Spleen (tissue), 13 donors: ENCODE measurements around the gene CPSF7. TPM values are rescaled to one million over a fixed set of nuclear protein-coding genes. Genes with fewer than 3 reads are reported as not detected.

ENCODE experiments used
- DNase-seq: peaks from one replicate; pipeline ENCODE4 v3.0.0-alpha.2; 2020
- H3K27ac ChIP-seq, 8 donors: fragments of 200-600 bp; sonication (generic) in 7 of 8; 1 replicate in 4 of 8; 2 replicates in 4 of 8; pipeline versions ENCODE4 v1.5.0 to v1.8.0; 2016 to 2021; ENCODE audit warnings: inconsistent platforms in 4 of 8, mild to moderate bottlenecking in 4 of 8, moderate library complexity in 1 of 8
- H3K27me3 ChIP-seq, 7 donors: fragments of 200-600 bp; sonication (generic) in 6 of 7; replicated peaks in 1 of 7; 1 replicate in 4 of 7; 2 replicates in 3 of 7; pipeline versions ENCODE4 v1.5.0 to v1.8.0; 2016 to 2021; ENCODE audit warnings: inconsistent platforms in 3 of 7, mild to moderate bottlenecking in 1 of 7
- H3K36me3 ChIP-seq, 6 donors: fragments of 200-600 bp; sonication (generic) in 5 of 6; 1 replicate in 4 of 6; 2 replicates in 2 of 6; pipeline versions ENCODE4 v1.5.0 to v1.8.0; 2016 to 2021; ENCODE audit warnings: inconsistent platforms in 2 of 6
- H3K4me1 ChIP-seq, 6 donors: fragments of 200-600 bp; sonication (generic) in 5 of 6; 1 replicate in 3 of 6; 2 replicates in 3 of 6; pipeline versions ENCODE4 v1.5.0 to v1.8.0; 2016 to 2021; ENCODE audit warnings: inconsistent platforms in 3 of 6
- H3K4me3 ChIP-seq, 8 donors: fragments of 200-600 bp; sonication (generic) in 7 of 8; 1 replicate in 4 of 8; 2 replicates in 4 of 8; pipeline versions ENCODE4 v1.5.0 to v1.8.0; 2016 to 2021; ENCODE audit warnings: inconsistent platforms in 4 of 8, mild to moderate bottlenecking in 4 of 8, moderate library complexity in 2 of 8
- H3K9me3 ChIP-seq, 8 donors: fragments of 200-600 bp; sonication (generic) in 7 of 8; 1 replicate in 4 of 8; 2 replicates in 4 of 8; pipeline versions ENCODE4 v1.5.0 to v1.8.0; 2016 to 2021; ENCODE audit warnings: inconsistent platforms in 4 of 8
- CTCF ChIP-seq, 11 experiments: fragments of 200-600 bp in 7 of 11; fragments of 450-650 bp in 4 of 11; sonication (generic) in 4 of 11; IDR thresholded peaks in 8 of 11; conservative IDR thresholded peaks in 3 of 11; 1 replicate in 7 of 11; 2 replicates in 4 of 11; pipeline versions ENCODE4 v1.4.0 to v1.8.0; 2016 to 2021; ENCODE audit warnings: antibody characterized with exemption in 11 of 11, inconsistent platforms in 4 of 11, mild to moderate bottlenecking in 1 of 11
- POLR2A ChIP-seq, 3 donors: fragments of 450-650 bp; IDR thresholded peaks; one replicate each; pipeline ENCODE4 v1.5.1; 2017; ENCODE audit warnings: antibody characterized with exemption in 3 of 3, mild to moderate bottlenecking in 1 of 3
- POLR2AphosphoS5 ChIP-seq, 3 donors: sonication (generic); formaldehyde crosslinking; IDR thresholded peaks; one replicate each; pipeline ENCODE4 v1.5.1; 2017; ENCODE audit warnings: antibody characterized with exemption in 3 of 3
- WGBS, 5 donors: extraction: QIAGEN DNeasy Blood & Tissue Kit in 3 of 5; methylation state at CpG; one replicate each; pipeline versions ENCODE4 v1.1.5 to v1.1.7; 2013 to 2018; 5-methylcytosine and 5-hydroxymethylcytosine counted together
- intact Hi-C: fragments of 100-400 bp; cut with DNase I; formaldehyde crosslinking; loops from one replicate; pipeline ENCODE4 v1.15.0; 2023; ENCODE audit warnings: low total_unique reads
- long read RNA-seq, 2 donors: transcript quantifications; one replicate each; lab custom pipeline, GENCODE V29; 2026
- polyA plus RNA-seq, 3 donors: library from polyadenylated mRNA; stranded (reverse); fragments of 200-250 nt; gene quantifications; one replicate each; pipeline ENCODE4 v1.2.1, GENCODE V29; 2013
- total RNA-seq, 7 donors: library from RNA; depleted of rRNA in 3 of 7; stranded (reverse); fragments of >200 nt in 3 of 7; fragmentation: NEBNext Ultra II Directional in 4 of 7; extraction: Animal tissue kit (Norgen Biotek cat#: 25700) in 4 of 7; gene quantifications; one replicate each; pipeline versions ENCODE4 v1.1.0 to v1.2.1, GENCODE V29; 2016 to 2021
- donor health status: healthy with polysubstance abuse.
- donor health status: DM: no; HTN: no; CAD: no; lungs with moderate emphysema.
- donor health status: DM: no; HTN: no; CAD: no.
- donor health status: Bipolar disorder and iron deficiency.
- donor health status: healthy.
- donor health status: DM: no; HTN: no; CAD: no.
- donor health status: DM: yes; HTN: yes; CAD: no.

CPSF7 gene
- total RNA-seq (10 to 100 TPM; 60.3 to 94.3 (median 85.5) TPM), polyA plus RNA-seq (10 to 100 TPM; 30.0 to 44.6 (median 35.3) TPM)
- long read RNA-seq, donor 1, transcript CPSF7-205 (10 exons, 3,524 nt), result major isoform, 9 of 21 reads
- long read RNA-seq, donor 1, partial matches to known transcripts, result 7 of 21 reads
- long read RNA-seq, donor 1, other reads (novel, unspliced or antisense), result 0 of 21 reads
- long read RNA-seq, donor 2, partial matches to known transcripts, result 0 of 7 reads
- long read RNA-seq, donor 2, other reads (novel, unspliced or antisense), result 0 of 7 reads

- peak within 1 kb of the TSS; percentile 64 to 91 (median 74) for H3K4me3 ChIP-seq
- WGBS, 5 donors, result 0 to 1% (median 1%) methylated on average over 25 to 82 of the region's 82 CpGs
- peak; percentile 100 for DNase-seq
- peak within 1 kb of the TSS; percentile 93 to 100 (median 96) for H3K27ac ChIP-seq
- H3K4me1 ChIP-seq, result peaks cover 35 to 92% (median 74%) of the 10 kb centered on the region in 6 donors
- H3K27me3 ChIP-seq, result no peaks in the 10 kb centered on the region
- TF ChIP-seq POLR2A (IDR thresholded peaks at IDR 0.05) (peak in 1 of 3 donors; percentile 12), POLR2AphosphoS5 (IDR thresholded peaks at IDR 0.05) (peak; percentile 91 to 96 (median 93)), CTCF (IDR thresholded peaks at IDR 0.05 in 8 of 11, conservative IDR thresholded peaks at IDR 0.05 in 3 of 11) (peak in 1 of 11 experiments; percentile 9)
- H3K9me3 ChIP-seq, result no peaks in the 10 kb centered on the region
- intact Hi-C loops, result loop anchor here (10.0 kb wide), 1 partner anchor 95 kb away; the partner anchor contains the start of genes DDB1 and TKFC
- peaks cover 0 to 66% (median 36%) of the 10 kb centered on the region in 6 donors for H3K36me3 ChIP-seq
These were observed at the start of gene CPSF7, which contains the start of gene SDHAF2 for GRCh38 chr11:61429691-61430582. CPSF7 (minus strand) TSS chr11:61429975; CDS start chr11:61429235, 740 bp downstream. SDHAF2 (plus strand) TSS chr11:61430124; CDS start chr11:61430147, 23 bp downstream.

- DNase-seq, result peak; percentile 88
- 3 to 24% (median 4%) methylated on average over 2 to 18 of the region's 18 CpGs for WGBS, 5 donors
- TF ChIP-seq CTCF (IDR thresholded peaks at IDR 0.05 in 8 of 11, conservative IDR thresholded peaks at IDR 0.05 in 3 of 11), result peak; percentile 65 to 96 (median 83)
- TF ChIP-seq POLR2AphosphoS5 (IDR thresholded peaks at IDR 0.05), result peak in 1 of 3 donors; percentile 27
- TF ChIP-seq POLR2A (IDR thresholded peaks at IDR 0.05), result no peak
These were observed 48.0 kb upstream of the CPSF7 start for GRCh38 chr11:61477727-61478148.

GRCh38 chr11:61477126-61477525, 47.4 kb upstream of the CPSF7 start:
- WGBS, 5 donors, result 59 to 77% (median 71%) methylated on average over 8 of the region's 8 CpGs
- TF ChIP-seq CTCF (IDR thresholded peaks at IDR 0.05 in 8 of 11, conservative IDR thresholded peaks at IDR 0.05 in 3 of 11), result no peak
- no peak for TF ChIP-seq POLR2A (IDR thresholded peaks at IDR 0.05)
- TF ChIP-seq POLR2AphosphoS5 (IDR thresholded peaks at IDR 0.05), result no peak
- peaks cover 0 to 28% (median 14%) of the 10 kb centered on the region in 6 donors for H3K4me1 ChIP-seq

More at GRCh38 chr11:61477727-61478148, 48.0 kb upstream of the CPSF7 start:
- Histone ChIP-seq H3K27ac (no peak overlapping the region), H3K4me3 (no peak overlapping the region), H3K4me1 (peaks cover 0 to 34% (median 15%) of the 10 kb centered on the region in 6 donors), H3K27me3 (peaks cover 0 to 24% (median 6%) of the 10 kb centered on the region in 7 donors), H3K9me3 (no peaks in the 10 kb centered on the region), H3K36me3 (peaks cover 0 to 15% (median 2%) of the 10 kb centered on the region in 6 donors)
- intact Hi-C loops, result loop anchor here (5.0 to 10.0 kb wide), 2 partner anchors 40 to 157 kb away; no protein-coding TSS in a partner anchor

More at GRCh38 chr11:61477126-61477525, 47.4 kb upstream of the CPSF7 start:
- Histone ChIP-seq H3K27ac (no peak overlapping the region), H3K9me3 (no peaks in the 10 kb centered on the region), H3K27me3 (peaks cover 0 to 18% (median 3%) of the 10 kb centered on the region in 7 donors), H3K4me3 (no peak overlapping the region), H3K36me3 (peaks cover 0 to 17% (median 2%) of the 10 kb centered on the region in 6 donors)
- no peak for DNase-seq
- intact Hi-C loops, result loop anchor here (5.0 to 10.0 kb wide), 2 partner anchors 40 to 158 kb away; no protein-coding TSS in a partner anchor
